GM12892 (cell line): Measurements from ENCODE around the gene MAP4.

Experiments used
- DNase-seq: peaks from one replicate; pipeline ENCODE4 v3.0.0; 2011; ENCODE audit not compliant: insufficient read length
- FAIRE-seq: peaks from 2 replicates; lab custom pipeline; 2011; peaks lifted over from hg19 to GRCh38; lab: Jason Lieb, UNC
- POLR2A ChIP-seq: IDR thresholded peaks from 2 replicates; pipeline ENCODE4 v1.6.1; 2011; ENCODE audit warnings: low read depth, low read length, control low read depth
- POLR2AphosphoS5 ChIP-seq: IDR thresholded peaks from 2 replicates; pipeline ENCODE4 v1.6.1; 2011; ENCODE audit warnings: low read depth, low read length, control low read depth
- TAF1 ChIP-seq: IDR thresholded peaks from 2 replicates; pipeline ENCODE4 v1.6.1; 2011; ENCODE audit warnings: low read depth, mild to moderate bottlenecking, control low read depth, low read length, borderline replicate concordance

MAP4 gene

DNA sequence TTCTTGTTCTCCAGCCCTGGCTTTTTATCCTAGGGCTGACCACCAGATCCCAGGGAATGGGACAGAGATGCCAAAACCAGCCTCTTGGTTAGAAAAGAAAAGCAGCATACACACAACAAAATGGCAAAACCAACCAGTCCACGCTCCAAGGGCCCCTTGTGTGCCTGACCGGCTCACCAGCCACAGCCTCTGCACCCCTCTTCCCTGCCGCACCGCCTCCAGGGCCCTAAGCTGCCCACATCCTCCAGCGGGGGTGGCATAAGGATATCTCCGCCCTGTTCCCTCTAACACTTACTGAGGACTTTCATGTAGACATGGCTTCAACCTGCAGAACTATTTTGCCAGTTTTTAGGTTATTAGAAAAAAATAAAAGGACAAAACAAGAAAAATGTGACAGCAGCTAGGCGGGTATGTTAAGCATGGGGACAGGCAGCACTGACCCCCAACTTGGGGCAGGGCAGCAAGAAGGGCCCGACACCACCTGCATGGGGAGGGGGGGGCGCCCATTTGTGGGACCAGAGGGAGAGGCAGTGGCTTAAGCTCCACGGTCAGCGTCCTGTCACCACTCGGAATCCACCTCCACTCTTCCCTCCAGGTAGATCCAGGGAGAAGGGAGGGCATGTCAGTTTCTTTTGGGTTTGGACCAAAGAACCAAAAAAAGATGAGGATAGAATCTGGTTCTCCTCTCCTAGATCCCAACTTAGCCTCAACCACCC lies 164.2 kb downstream of the MAP4 start:
- TF ChIP-seq POLR2AphosphoS5 (no peak; the same call in 1 of the 2 replicates), POLR2A (no peak; the same call in 1 of the 2 replicates), TAF1 (no peak)
- no peak for FAIRE-seq
- DNase-seq: no peak

DNA sequence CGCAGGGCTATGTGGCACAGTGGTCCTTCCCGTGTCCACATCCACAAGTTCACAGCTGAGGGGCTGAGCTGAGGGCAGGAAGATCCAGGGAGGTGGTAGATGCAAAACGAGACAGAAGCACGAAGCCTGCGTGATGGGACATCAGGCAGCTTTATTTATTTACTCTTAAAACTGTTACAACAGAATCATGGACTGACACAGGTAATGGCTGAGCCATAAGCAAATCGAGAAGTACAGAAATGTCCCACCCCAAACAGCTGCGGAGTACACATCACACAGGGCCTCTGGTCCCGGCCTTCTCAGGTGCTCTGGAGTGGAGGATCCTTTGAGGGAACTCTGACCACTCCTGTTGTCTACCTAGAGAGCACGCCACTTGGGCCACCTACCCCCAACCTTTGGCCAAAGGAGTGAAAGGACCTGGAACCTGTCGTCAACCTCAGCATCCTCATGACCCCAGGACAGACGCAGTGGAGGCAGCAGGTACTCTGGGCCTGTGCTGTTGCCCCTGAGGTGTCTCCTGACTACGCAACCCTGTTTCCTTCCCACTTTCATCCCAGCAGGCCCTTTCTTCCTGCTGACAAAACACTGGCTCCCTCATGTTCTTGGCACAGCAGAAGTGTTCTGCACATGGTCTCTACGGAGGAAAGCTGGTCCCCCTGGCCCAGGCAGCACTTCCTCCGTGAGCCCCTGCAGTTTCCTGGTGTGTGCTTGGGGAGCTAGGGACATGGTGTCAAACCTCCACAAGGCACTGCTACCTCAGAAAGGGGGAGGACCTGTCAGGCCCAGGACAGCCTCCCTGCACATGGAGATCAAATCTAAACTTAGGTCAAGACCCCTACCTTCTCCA lies 165.4 kb downstream of the MAP4 start:
- TF ChIP-seq POLR2A (peak; percentile 38; the same call in 1 of the 2 replicates), POLR2AphosphoS5 (peak; percentile 76; the same call in 1 of the 2 replicates), TAF1 (no peak)
- FAIRE-seq (no peak), DNase-seq (no peak)

DNA sequence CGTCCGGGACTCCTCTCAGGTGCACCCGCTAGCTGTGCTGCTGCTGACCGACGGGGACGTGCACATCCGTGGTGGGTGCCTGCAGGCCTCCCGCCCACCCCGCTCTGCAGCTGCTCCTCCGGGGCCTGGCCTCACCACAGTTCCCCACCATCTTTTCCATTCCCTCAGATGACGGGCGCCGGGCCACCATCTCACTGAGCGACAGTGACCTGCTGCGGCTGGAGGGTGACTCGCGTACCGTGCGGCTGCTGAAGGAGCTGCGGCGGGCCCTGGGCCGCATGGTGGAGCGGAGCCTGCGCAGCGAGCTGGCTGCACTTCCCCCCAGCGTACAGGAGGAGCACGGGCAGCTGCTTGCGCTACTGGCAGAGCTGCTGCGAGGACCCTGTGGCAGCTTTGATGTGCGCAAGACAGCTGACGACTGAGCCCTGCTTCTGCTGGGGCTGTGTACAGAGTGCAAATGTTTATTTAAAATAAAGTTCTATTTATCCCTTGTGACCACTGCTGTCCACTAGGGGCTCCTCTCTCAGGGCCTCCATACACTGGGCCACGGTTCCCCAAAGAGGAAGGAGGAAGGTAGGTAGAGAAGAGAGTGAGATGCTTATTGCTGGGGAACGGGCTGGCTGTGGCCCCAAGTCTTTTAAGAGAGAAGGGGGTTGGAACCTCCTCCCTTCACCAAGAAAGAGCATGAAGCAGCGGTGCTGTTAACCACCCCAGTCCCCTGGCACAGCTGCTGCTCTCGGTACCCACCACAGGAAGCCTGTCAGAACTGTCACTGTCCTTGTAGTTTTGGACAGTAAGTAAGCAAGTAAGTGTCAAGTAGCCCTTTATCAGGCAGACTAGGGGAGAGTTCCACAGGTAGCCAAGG lies 166.3 kb downstream of the MAP4 start:
- FAIRE-seq: no peak
- TF ChIP-seq POLR2A: no peak
- no peak for DNase-seq

DNA sequence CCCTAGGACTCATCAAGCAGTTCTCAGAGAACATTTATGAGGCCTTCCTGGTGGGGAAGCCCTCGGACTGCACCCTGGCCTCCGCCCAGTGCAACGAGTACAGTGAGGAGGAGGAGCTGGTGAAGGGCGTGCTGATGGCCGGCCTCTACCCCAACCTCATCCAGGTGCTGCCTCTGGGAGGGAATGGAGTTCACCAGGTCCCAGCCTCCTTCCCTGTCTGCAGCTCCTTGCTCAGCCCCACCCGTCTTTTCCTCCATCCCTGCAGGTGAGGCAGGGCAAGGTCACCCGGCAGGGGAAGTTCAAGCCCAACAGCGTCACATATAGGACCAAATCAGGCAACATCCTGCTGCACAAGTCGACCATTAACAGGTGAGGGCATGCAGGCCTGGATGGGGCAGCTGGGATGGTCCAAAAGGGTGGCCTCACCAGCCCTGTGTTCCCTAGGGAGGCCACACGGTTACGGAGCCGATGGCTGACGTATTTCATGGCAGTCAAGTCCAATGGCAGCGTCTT lies 167.0 kb downstream of the MAP4 start:
- TF ChIP-seq POLR2AphosphoS5 (no peak), POLR2A (no peak), TAF1 (no peak)
- DNase-seq (no peak), FAIRE-seq (no peak)

DNA sequence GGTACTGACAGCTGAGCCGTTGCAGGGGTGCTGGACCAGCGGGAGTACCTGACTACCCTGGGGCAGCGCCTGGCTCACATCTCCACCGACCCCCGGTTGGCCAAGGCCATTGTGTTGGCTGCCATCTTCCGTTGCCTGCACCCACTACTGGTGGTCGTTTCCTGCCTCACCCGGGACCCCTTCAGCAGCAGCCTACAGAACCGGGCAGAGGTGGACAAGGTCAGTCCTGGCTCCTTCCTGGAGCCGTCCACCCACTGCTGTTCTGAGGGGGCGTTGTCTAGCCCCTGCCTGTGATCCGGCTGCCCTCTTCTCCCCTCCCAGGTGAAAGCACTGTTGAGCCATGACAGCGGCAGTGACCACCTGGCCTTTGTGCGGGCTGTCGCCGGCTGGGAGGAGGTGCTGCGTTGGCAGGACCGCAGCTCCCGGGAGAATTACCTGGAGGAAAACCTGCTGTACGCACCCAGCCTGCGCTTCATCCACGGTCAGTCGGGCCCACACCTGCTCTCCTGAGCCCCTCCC lies 167.6 kb downstream of the MAP4 start:
- TF ChIP-seq POLR2A (peak; percentile 41; the same call in 1 of the 2 replicates), POLR2AphosphoS5 (no peak)
- DNase-seq (no peak), FAIRE-seq (no peak)

DNA sequence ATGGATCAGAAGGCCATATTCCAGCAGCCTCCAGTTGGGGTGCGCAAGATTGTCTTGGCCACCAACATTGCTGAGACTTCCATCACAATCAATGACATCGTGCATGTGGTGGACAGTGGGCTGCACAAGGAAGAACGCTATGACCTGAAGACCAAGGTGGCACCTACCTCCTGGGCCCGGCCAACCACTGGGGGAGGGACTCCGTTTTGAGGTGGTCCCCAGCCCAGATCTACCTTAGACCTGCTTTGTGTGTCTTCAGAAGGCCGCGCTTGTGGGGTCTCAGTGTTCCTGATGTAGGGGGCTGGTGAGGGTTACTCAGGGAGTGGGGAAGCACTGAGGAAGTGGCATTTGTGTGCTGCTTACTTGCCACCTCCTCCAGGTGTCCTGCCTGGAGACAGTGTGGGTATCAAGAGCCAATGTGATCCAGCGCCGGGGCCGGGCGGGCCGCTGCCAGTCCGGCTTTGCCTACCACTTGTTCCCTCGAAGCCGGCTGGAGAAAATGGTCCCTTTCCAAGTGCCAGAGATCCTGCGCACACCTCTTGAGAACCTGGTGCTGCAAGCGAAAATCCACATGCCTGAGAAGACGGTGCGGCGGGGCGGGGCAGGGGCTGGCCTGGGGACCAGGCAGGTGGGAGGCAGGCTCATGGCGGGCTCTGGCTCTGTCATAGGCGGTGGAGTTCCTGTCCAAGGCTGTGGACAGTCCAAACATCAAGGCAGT lies 168.3 kb downstream of the MAP4 start:
- TF ChIP-seq POLR2AphosphoS5 (peak; percentile 40), TAF1 (no peak), POLR2A (0 out of 2 replicates have a peak, but pooled peaks have one; percentile 4)
- DNase-seq: no peak
- no peak for FAIRE-seq

DNA sequence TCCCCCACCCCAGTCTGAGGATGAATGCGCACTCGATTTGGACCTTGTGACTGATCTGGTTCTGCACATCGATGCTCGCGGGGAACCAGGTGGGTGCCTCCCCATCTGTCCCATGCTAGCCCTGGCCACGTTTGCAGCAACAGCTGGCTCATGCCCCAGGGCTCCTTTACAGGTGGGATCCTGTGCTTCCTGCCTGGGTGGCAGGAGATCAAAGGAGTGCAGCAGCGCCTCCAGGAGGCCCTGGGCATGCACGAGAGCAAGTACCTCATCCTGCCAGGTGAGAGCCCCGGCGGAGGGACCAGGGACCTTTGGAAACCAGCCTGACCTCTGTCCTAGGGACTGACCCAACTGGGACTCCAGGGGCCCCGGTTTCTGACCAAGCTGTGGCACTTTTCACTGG lies 169.0 kb downstream of the MAP4 start:
- FAIRE-seq (no peak), DNase-seq (no peak)
- no peak for TF ChIP-seq POLR2AphosphoS5
- TF ChIP-seq TAF1: no peak
- TF ChIP-seq POLR2A: no peak

DNA sequence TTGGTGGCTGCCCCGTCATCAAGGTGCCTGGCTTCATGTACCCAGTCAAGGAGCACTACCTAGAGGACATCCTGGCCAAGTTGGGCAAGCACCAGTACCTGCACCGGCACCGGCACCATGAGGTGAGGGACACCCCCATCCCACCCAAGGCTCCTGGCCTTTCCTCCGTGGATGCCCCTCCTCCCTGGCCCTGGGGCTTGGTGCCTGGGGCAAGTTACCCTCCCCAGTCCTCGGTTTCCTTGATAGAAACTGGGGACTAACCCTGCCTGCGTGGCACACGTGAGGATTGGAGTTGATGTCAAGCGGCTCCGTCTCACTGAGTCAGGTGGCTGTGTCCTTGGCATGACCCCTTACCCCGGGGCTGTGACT lies 169.4 kb downstream of the MAP4 start:
- no peak for TF ChIP-seq POLR2A
- TF ChIP-seq TAF1: no peak
- TF ChIP-seq POLR2AphosphoS5: no peak; the same call in 1 of the 2 replicates
- DNase-seq: no peak
- no peak for FAIRE-seq

DNA sequence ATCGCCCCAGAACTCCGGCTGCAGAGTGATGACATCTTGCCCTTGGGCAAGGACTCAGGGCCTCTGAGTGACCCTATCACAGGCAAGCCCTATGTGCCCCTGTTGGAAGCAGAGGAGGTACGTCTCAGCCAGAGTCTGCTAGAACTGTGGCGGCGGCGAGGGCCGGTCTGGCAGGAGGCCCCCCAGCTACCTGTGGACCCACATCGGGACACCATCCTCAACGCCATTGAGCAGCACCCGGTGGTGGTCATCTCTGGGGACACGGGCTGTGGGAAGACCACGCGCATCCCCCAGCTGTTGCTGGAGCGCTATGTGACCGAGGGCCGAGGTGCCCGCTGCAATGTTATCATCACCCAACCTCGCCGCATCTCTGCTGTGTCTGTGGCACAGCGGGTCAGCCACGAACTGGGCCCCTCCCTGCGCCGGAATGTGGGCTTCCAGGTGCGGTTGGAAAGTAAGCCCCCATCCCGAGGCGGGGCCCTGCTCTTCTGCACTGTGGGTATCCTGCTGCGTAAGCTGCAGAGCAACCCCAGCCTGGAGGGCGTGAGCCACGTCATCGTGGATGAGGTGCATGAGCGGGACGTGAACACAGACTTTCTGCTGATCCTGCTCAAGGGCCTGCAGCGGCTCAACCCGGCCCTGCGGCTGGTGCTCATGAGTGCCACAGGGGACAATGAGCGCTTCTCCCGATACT lies 169.9 kb downstream of the MAP4 start:
- TF ChIP-seq POLR2AphosphoS5: no peak
- TF ChIP-seq POLR2A: no peak
- no peak for TF ChIP-seq TAF1
- no peak for FAIRE-seq

More for the DNA sequence above, 169.9 kb downstream of the MAP4 start:
- DNase-seq: no peak
